ENCODE results near the gene ATG4C.

ATG4C gene

GRCh38 chr1:62904856-62905225 lies 120.9 kb downstream of the ATG4C start:
- DNase-seq (ENCODE audit: low spot score) = no peak

GRCh38 chr1:62905309-62905708 lies 121.4 kb downstream of the ATG4C start:
- no peak for DNase-seq (ENCODE audit: low spot score)

DNA sequence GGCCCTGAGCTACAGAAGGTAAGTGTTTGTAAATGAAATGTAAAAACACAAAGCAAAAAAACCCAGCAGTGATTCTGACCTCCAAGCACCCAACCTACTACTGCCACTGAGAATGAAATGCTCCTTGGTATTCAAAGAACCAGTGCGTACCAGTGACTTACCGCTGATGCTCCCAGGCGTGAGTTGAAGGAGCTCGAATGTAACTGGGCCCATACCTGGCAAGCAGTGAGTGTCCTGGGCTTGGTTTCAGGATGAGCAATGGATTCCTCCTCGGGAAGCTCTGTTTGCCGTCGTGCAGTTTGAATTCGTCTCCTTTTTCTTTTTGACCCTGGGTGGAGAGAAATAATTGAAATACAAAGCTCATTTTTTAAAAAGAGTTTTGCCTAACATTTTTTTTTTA lies 121.9 kb downstream of the ATG4C start:
- DNase-seq (ENCODE audit: low spot score) = no peak

GRCh38 chr1:62906428-62906886 lies 122.5 kb downstream of the ATG4C start:
- DNase-seq (ENCODE audit: low spot score) = no peak

DNA sequence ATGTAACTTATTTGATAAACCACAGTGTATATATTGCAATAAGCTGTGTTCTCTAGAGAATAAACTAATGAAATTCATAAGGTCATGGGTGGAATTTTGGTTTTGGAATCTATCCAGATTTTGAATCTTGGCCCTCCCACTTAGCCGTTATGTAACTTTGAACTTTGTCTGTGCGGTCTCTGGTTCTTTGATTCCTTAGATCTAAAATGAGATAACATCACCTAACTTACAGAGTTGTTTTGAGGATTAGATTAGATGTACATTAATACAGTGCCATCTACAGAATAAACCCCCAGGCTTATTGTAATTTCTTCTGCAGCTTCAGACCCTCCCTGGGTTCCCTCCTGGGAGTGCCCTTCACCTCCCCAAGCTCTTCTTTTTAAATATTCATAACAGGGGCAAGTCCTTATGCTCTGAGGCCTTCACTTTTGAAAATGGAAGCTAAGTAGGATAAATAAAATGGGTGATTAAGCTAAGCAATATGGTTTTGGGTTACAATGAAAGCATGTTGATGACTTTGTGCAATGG lies 124.3 kb downstream of the ATG4C start:
- DNase-seq (ENCODE audit: low spot score) = no peak

GRCh38 chr1:62912028-62912638 lies 128.2 kb downstream of the ATG4C start:
- DNase-seq (ENCODE audit: low spot score) = no peak
